ENCODE results near the gene ATF2.

ATF2 gene

DNA sequence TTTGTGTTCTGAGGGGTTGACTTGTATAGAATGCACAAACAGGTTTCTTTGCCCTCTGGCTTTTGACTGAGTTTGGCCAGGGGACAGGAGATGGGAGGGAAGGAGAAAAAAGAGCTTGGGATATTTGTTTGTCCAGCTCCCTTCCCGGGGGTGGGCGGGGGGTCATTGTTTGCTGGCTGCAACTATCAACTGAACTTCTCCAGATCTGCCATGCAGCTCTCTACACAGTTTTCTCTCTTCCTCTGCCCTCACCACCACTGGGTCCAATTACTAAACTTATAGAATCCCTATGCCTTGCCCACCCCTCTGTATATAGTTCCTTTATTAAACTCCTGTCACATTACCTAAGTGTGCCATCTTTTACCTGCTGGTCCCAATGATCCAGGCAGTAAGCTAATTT lies 130.1 kb downstream of the ATF2 start:
- TF ChIP-seq GATA2 (IDR thresholded peaks at IDR 0.05; ENCODE audit: low read depth, low read length) (no peak), GATA3 (IDR thresholded peaks at IDR 0.05; ENCODE audit: low read depth, low read length) (no peak)

DNA sequence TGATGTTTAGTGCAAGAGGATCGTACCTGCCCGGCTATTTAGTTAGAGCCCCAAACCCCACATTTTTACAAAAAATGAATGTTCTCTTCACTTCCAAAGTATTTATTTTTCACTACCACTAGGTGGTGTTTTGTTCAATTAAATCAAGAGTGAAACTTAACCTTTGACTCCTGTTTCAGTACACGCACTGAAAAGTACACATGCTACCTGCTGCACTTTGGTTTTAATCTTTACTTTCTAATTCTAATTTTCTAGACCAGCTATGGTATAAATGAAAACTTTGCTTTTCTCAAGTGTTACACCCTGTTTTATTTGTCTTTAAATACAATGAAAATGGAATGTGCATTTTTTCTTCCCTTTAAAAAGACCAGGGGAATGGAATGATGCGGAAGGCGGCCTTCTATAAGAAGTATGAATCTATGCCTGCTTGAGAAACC lies 131.4 kb downstream of the ATF2 start:
- TF ChIP-seq GATA3 (IDR thresholded peaks at IDR 0.05; ENCODE audit: low read depth, low read length) = no peak
- no peak for TF ChIP-seq GATA2 (IDR thresholded peaks at IDR 0.05; ENCODE audit: low read depth, low read length)

DNA sequence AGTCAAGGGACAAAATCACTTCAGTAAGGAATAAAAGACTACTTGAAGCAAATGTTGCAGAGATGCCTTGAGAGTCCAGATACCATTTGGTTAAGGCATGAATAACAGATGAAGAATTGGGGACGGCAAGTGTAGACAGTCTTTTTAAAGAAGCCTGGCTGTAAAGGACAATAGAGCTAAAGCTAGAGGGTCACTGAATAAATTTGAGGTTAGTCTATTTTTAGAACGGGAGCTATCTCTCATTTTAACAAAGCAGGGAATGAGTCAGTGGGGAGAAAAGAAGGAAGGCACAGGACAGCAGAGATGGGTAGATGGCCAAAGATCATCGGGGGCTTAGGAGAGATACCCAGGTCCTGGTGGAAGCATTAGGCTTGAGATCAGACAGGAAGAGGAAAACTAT lies 132.2 kb downstream of the ATF2 start:
- TF ChIP-seq GATA3 (IDR thresholded peaks at IDR 0.05; ENCODE audit: low read depth, low read length) (no peak), GATA2 (IDR thresholded peaks at IDR 0.05; ENCODE audit: low read depth, low read length) (no peak)

DNA sequence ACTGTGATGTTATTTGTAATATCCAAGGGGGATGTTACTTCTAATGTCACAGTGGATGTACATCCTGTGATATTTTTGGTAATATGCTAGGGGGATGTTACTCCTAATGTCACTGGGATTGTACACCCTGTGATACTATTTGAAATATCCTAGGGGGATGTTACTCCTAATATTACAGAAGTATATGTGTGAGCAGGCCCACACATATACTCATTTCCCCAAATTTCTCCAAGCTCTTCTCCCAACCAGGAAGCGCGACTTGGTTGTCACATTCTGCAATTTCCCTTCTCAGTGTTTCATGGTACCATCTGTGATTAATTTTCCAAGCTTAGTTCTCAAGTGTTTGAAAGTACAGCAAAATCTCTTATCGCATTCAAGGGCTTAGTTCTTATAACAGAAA lies 133.3 kb downstream of the ATF2 start:
- TF ChIP-seq GATA3 (IDR thresholded peaks at IDR 0.05; ENCODE audit: low read depth, low read length) (no peak), GATA2 (IDR thresholded peaks at IDR 0.05; ENCODE audit: low read depth, low read length) (no peak)

DNA sequence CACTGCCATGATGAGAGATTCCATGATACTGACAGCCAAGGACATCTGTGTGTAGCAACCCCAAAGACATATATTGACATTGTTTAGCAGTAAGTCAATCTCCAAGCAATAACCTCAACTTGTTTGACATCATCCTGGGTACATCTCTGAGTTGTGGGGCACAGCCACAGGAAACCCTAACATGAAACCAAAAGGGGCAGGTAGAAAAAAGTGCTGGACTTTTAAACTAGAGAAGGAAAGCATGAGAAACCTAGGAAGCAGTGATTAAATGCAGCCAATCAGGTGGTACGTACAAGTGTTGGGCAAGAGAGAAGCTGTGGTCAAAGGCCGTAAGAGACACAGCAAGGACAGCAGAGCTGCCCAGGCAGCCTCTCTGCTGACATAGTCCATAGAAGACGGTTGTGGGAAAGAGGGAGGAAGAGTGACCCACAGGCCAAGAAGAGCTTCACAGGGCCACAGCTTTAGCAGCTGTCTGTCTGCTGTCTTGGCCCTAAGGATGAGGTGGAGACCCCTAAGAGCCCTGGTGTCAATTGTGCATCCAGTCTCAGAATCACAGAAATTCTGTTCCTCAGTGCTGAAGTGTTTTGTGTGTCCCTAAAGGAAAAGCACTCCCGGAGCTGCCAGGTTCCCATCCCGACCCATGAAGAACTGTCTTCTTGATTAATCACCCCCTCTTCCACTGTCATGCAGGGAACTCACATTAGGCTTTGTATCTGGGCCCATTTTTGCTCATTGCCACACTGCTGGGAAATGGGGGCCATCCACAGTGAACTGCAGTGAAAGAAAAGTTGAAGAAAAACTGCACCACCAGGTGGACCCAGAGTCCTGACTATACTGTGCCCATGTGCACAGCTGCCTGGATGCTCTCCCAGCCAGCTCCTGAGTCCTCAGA lies 137.4 kb downstream of the ATF2 start:
- TF ChIP-seq GATA3 (IDR thresholded peaks at IDR 0.05; ENCODE audit: low read depth, low read length) (no peak), GATA2 (IDR thresholded peaks at IDR 0.05; ENCODE audit: low read depth, low read length) (no peak)

DNA sequence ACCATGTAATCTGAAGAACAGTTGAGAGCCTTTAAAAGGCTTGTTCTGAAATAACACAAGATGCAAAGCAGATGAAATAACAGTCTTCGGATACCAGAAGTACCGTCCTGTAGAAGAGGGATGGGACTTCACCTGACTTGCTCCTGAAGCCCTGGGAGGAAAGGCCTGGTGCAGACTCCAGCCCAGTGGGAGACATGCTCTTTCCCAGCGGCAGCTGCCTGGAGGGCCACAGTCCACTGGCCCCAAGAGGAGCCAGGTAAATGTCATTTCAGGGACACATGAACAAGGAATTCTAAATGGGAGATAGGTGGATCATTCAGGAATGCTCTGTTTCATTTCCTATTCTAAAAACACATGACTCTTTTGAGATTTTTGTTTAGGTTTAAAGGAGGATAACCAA lies 140.2 kb downstream of the ATF2 start:
- no peak for TF ChIP-seq GATA2 (IDR thresholded peaks at IDR 0.05; ENCODE audit: low read depth, low read length)
- TF ChIP-seq GATA3 (IDR thresholded peaks at IDR 0.05; ENCODE audit: low read depth, low read length) = no peak

DNA sequence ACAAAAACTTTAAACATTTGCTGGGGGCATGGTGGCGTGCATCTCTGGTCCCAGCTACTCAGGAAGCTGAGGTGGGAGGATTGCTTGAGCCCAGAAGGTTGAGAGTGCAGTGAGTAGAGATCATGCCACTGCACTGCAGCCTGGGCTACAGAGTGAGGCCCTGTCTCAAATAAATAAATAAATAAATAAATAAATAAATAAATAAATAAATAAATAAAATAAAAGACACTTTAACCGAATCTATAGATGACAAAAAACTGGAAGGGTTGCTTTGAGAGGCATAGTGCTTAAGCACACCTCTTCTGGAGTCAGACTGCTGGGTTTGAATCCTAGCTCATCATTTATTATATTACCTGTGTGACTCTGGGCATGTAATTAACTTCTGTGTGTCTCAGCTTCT lies 141.6 kb downstream of the ATF2 start:
- TF ChIP-seq GATA2 (IDR thresholded peaks at IDR 0.05; ENCODE audit: low read depth, low read length) (no peak), GATA3 (IDR thresholded peaks at IDR 0.05; ENCODE audit: low read depth, low read length) (no peak)

DNA sequence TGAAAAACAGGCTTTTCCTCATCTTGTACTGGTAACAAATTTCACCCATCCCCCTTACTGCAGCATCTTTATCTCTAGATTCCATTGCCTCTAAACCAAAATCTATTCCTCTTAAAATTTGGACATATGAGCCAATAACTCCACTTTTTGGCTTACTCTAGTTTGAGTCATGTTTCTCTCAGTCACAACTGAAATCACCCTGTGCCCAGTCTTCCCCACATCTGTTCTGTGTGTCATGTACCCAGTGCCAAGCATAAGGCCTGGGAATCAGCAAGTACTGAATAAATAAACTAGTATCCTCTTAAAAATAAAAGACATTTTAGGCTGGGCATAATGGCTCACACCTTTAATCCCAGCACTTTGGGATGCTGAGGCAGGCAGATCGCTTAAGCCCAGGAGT lies 142.1 kb downstream of the ATF2 start:
- TF ChIP-seq GATA2 (IDR thresholded peaks at IDR 0.05; ENCODE audit: low read depth, low read length) (no peak), GATA3 (IDR thresholded peaks at IDR 0.05; ENCODE audit: low read depth, low read length) (no peak)

DNA sequence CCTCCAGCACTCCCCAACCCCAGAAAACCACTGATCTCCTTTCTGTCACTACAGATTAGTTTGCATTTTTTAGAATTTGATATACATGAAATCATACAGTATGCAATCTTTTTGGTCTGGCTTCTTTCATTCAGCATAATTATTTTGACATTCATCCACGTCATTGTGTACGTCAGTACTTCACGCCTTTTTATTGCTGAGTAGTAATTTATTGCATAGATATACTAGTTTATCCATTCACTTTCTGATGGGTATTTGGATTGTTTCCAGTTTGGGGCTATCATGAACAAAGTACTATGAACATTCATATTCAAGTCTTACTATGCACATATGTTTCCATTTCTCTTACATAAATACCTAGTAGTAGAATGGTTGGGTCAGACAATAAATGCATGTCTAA lies 142.8 kb downstream of the ATF2 start:
- no peak for TF ChIP-seq GATA3 (IDR thresholded peaks at IDR 0.05; ENCODE audit: low read depth, low read length)
- TF ChIP-seq GATA2 (IDR thresholded peaks at IDR 0.05; ENCODE audit: low read depth, low read length) = no peak

DNA sequence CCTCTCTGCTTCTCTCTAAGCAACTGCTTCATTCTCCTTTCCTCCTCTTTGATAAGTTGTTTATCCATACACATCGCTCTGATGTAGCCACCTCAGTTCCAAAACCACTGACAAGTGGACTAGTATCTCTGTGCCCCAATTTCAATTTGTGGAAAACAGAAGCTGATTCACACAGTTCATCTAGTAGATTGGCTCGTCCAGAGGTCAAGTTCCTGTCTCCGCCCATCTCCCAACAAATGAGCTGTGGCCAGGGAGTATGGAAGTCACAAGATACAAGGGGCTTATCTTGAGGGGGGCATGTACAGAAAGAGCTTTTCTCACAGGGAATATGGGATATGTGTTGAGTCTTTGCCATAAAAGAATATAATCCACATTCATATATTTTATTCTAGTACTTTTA lies 145.1 kb downstream of the ATF2 start:
- TF ChIP-seq GATA2 (IDR thresholded peaks at IDR 0.05; ENCODE audit: low read depth, low read length) (no peak), GATA3 (IDR thresholded peaks at IDR 0.05; ENCODE audit: low read depth, low read length) (no peak)

Measured in SH-SY5Y (cell line).